Mesothelial cell of epicardium (in vitro differentiated cells): Measurements from ENCODE around the gene HIVEP3. TPM values are rescaled to one million over a fixed set of nuclear protein-coding genes. Genes with fewer than 3 reads are reported as not detected.

Source experiments
- DNase-seq, 2 experiments: peaks; one replicate each; pipeline ENCODE4 v3.0.0; 2021; ENCODE audit warnings: low spot score in 2 of 2; ENCODE audit not compliant: unreplicated experiment in 2 of 2
- H3K27ac Mint-ChIP-seq: 2 replicates; pipeline ENCODE4 v1.8.0; 2021; ENCODE audit warnings: mixed read lengths
- H3K27me3 Mint-ChIP-seq: 2 replicates; pipeline ENCODE4 v1.8.0; 2021; ENCODE audit warnings: low read depth, mixed read lengths
- H3K36me3 Mint-ChIP-seq: 2 replicates; pipeline ENCODE4 v1.8.0; 2021; ENCODE audit warnings: mixed read lengths
- H3K4me1 Mint-ChIP-seq: 2 replicates; pipeline ENCODE4 v1.8.0; 2021; ENCODE audit warnings: mixed read lengths
- H3K4me3 Mint-ChIP-seq: 2 replicates; pipeline ENCODE4 v1.8.0; 2021; ENCODE audit warnings: mild to moderate bottlenecking, moderate library complexity, mixed read lengths
- H3K9me3 Mint-ChIP-seq: 2 replicates; pipeline ENCODE4 v1.8.0; 2021; ENCODE audit warnings: mixed read lengths
- CTCF ChIP-seq: fragments of 200-600 bp; sonication (generic); IDR thresholded peaks from one replicate; pipeline ENCODE4 v1.5.0; 2021; ENCODE audit warnings: antibody characterized with exemption; ENCODE audit not compliant: unreplicated experiment
- total RNA-seq: library from RNA; stranded (reverse); gene quantifications from 3 replicates; pipeline ENCODE4 v1.2.1, GENCODE V29; 2021

HIVEP3 gene
- total RNA-seq, 1 donor from 2014 or later: 8.9 TPM

GRCh38 chr1:41856944-41857285, 61.8 kb downstream of the HIVEP3 start:
- TF ChIP-seq CTCF: no peak

GRCh38 chr1:41856151-41856943, 62.4 kb downstream of the HIVEP3 start:
- no peak for DNase-seq
- no peak overlapping the region for H3K4me3 Mint-ChIP-seq
- H3K27me3 Mint-ChIP-seq: peaks cover 5% of the 10 kb centered on the region
- H3K27ac Mint-ChIP-seq: no peak overlapping the region
- TF ChIP-seq CTCF: no peak
- peaks cover 5% of the 10 kb centered on the region for H3K9me3 Mint-ChIP-seq
- peaks cover 17% of the 10 kb centered on the region for H3K4me1 Mint-ChIP-seq
- peaks cover 3% of the 10 kb centered on the region for H3K36me3 Mint-ChIP-seq

More at GRCh38 chr1:41856944-41857285, 61.8 kb downstream of the HIVEP3 start:
- Mint-ChIP-seq H3K9me3 (peaks cover 5% of the 10 kb centered on the region), H3K27me3 (peaks cover 6% of the 10 kb centered on the region), H3K4me3 (no peak overlapping the region), H3K27ac (no peak overlapping the region), H3K4me1 (peaks cover 23% of the 10 kb centered on the region), H3K36me3 (peaks cover 3% of the 10 kb centered on the region)
- DNase-seq: no peak

- DNase-seq: no peak
- Mint-ChIP-seq H3K4me1 (peaks cover 14% of the 10 kb centered on the region), H3K4me3 (no peak overlapping the region), H3K9me3 (peaks cover 5% of the 10 kb centered on the region), H3K27ac (no peak overlapping the region), H3K27me3 (peaks cover 2% of the 10 kb centered on the region), H3K36me3 (peaks cover 3% of the 10 kb centered on the region)
- no peak for TF ChIP-seq CTCF
Observed at GRCh38 chr1:41855713-41856112, 63.0 kb downstream of the HIVEP3 start.

- H3K4me1 Mint-ChIP-seq: peaks cover 3% of the 10 kb centered on the region
- no peak overlapping the region for H3K4me3 Mint-ChIP-seq
- H3K36me3 Mint-ChIP-seq: peaks cover 3% of the 10 kb centered on the region
- H3K27ac Mint-ChIP-seq: no peak overlapping the region
- peaks cover 5% of the 10 kb centered on the region for H3K9me3 Mint-ChIP-seq
- H3K27me3 Mint-ChIP-seq: peaks cover 2% of the 10 kb centered on the region
- DNase-seq: no peak
- no peak for TF ChIP-seq CTCF
Observed at GRCh38 chr1:41853907-41854306, 64.8 kb downstream of the HIVEP3 start.

GRCh38 chr1:41852091-41852490, 66.6 kb downstream of the HIVEP3 start:
- H3K36me3 Mint-ChIP-seq: peaks cover 3% of the 10 kb centered on the region
- DNase-seq: no peak
- TF ChIP-seq CTCF: no peak
- H3K27ac Mint-ChIP-seq: no peak overlapping the region
- H3K9me3 Mint-ChIP-seq: peaks cover 5% of the 10 kb centered on the region
- H3K4me1 Mint-ChIP-seq: peaks cover 3% of the 10 kb centered on the region
- H3K4me3 Mint-ChIP-seq: no peak overlapping the region
- peaks cover 2% of the 10 kb centered on the region for H3K27me3 Mint-ChIP-seq
